DLD1 (cell line): ENCODE data around the gene FOSL1.
"Not testable (repeated sequence)": the region's sequence is repeated elsewhere in the genome, so short reads cannot be mapped to it uniquely, and the experiment has no call there.

ENCODE experiments used
- in situ Hi-C: cut with HindIII; loops from 2 replicates; pipeline ENCODE4 v1.10.0; 2017; ENCODE audit warnings: low sequenced_read_pairs

The FOSL1 gene

DNA sequence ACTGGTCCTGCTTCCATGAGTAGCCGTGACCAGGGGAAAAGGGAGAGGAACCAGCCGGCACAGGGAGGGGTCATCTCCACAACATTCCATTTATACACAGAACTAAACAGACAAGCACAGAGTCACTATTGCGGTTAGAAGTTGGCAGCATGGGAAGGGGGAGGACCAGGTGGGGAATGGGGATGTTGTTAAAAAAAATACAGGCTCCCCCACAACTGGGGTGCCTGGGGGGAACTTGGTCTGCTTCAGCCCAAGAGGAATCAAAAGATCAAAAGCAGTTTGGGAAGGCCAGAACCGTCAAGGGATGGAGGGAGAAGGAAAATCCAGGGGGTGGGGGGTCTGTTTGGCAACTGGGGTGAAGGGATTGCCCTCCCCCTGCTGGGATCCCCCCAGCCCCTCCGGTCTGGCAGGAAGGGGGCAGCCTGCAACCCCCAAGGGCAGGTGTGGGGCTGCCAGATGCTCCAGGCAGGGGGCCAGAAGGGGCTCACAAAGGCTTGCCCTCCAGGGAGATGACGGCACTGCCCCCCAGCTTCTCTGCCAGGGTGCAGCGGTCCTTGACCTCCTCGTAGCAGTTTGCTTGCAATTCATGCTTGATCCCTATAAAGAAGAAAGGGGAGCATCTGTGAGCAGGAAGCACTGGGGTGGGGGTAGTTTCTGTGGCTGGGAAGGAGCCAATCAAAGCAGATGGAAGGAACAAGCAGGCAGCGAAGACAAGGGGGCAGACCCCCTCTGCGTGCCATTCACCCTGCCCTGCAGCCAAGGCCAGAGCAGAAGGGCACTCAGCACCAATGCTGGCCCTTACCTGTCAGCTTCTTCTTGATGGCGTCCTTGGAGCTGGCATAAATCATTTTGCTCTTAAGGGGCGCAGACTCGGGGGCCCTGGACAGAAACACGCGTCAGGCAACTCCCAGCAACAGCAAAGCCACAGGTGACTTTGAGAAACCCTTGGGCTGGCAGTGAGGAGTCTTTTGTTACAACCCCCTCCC lies 45.0 kb downstream of the FOSL1 start:
- in situ Hi-C loops, result no loop called here

DNA sequence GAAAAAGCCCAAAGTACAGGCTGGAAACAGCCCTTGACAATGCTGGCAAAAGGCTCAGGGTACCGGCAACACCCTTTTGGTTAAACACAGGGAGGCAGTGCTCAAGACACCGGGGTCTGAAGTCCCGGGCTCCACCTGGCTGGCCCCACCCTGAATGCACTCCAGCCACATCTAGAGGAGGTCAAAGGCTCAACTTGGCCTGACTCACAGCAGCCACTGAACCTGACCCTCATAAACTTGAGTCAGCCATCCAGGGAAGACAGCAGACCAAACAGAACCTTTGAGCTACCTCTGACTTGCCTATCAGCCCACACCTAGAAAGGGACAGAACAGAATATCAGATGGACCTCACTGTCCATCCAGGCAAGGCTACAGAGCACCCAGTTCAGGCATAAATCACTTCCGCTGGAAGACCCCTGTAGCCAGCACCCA lies 46.0 kb downstream of the FOSL1 start:
- in situ Hi-C loops, result no loop called here

DNA sequence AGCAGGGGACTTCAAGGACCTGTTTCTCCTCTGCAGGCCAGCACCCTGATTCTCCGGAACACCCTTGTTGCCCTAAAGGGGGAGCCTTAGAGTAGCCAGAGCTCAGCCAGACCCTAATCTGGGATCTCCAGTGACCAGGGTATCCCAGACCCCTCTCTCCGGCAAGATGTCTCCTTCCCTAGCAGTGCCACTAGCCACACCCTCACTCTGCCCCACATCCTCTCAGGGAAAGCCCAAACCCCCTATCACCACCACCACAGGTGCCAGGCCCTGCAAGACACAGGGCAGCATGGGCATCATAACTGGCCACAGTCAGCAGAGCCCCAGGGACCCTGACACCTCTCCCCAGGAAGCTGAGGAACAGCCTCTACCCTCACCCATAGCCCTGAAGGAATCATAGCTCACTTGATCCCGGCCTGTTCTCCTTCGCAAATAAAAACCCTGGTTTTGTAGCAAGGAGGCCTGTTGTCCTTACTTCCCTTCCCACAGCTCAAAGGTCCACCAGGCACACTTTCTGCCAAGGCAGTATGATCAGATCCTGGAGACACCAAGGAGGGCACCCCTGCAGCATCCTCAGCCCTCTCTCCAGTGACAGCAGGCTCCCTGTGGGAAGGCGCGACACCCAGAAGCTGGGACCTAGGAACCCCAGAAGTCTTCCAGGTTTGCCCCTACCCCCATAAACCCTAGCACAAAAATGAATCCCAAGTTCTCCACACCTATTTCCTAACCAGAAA lies 46.8 kb downstream of the FOSL1 start:
- in situ Hi-C loops, result no loop called here

DNA sequence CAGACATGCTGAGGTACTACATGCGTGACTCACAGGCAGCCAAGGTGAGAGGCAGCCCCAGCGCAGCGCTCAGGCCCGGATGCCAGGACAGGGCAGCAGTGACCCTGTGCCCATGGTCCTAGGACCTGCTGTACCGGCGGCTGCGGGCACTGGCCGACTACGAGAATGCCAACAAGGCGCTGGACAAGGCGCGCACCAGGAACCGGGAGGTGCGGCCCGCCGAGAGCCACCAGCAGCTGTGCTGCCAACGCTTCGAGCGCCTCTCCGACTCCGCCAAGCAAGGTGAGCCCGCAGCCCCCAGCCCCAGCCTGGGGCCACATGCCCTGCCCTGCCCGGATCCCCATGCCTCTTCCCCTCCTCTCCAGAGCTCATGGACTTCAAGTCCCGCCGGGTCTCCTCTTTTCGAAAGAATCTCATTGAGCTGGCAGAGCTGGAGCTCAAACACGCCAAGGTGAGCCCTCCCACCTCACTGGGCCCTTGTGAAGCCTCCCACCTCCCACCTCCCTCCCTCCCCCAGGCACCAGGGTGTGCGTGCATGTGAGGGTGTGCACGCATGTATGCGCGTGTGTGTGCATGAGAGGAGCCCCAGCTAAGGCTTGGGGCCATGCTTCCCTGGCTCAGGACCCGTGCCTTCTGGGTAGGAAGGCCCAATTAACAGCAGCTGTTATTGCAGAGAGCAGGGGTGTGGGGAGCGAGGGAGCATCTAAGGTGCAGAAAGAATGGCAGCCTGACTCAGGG lies 47.5 kb downstream of the FOSL1 start:
- in situ Hi-C loops, result no loop called here

DNA sequence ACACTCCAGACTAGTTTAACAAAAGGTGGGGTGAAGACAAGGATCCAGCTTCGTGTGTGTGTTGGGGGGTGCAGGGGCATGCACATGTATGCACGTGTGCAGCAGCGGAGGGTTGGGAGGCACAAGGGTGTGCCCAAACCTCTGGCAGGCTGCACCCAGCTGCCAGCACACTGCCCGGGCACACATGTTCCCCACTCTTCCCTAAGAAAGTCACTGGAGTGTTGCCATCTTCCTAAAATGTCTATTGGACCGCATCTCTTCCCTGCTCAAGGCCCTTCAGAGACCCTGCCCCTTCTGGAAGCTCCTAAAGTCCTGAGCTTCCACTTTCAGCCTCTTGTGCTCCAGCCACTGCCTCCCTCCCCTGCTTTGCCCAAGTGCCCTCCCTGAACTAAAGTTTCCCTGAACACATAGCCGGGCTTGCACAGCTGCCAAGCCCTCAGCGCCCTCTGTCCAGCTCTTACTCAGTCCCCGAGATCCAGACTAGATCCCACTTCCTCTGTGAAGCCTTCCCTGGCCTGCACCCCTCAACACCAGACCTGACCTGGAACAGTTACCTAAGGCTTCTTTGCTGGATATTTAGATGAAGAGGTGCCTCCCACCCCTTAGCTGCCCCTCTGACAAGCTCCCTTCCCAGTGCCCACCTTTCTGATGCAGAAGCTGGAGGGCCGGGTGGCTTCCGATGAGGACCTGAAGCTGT lies 48.2 kb downstream of the FOSL1 start:
- in situ Hi-C loops, result no loop called here

DNA sequence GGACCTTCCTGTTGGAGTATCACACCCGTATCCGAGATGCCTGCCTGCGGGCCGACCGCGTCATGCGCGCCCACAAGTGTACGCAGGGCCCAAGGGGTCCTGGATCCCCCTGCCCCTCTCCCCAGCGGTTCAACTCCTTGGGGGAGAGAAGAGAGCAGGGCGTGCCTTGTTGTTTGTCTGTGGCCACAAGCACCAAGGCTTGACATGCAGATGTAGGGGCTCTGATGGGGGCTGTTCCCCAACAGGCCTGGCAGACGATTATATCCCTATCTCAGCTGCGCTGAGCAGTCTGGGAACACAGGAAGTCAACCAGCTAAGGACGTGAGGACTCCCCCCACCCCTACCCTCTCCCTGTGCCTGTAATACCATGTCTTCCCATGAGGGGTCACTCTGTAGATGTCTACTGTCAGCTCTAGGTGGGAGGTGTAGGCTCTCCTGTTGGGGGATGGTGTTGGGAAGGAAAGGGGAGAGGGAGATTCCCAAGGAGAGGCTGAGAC lies 49.1 kb downstream of the FOSL1 start:
- in situ Hi-C loops, result no loop called here

GRCh38 chr11:65850217-65851082 lies 49.7 kb downstream of the FOSL1 start:
- in situ Hi-C loops, result no loop called here

GRCh38 chr11:65849771-65850216 lies 50.4 kb downstream of the FOSL1 start:
- in situ Hi-C loops, result no loop called here

DNA sequence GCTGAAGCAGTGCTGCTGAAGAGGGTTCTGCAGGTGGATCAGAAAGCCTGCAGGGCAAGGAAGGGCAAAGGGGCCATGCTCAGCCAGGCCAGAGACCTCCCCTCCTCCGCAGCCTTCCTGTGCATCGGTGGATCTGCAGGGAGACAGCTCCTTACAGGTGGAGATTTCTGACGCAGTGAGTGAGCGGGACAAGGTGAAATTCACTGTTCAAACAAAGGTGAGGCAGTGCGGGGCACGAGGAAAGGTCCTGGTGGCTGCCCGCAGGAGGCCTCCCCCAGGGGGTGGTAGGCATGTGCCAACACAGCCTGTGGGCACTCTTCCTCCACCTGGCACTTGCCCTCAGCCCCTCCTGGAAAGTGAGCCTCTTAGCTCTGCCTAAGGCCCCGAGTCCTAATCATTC lies 50.8 kb downstream of the FOSL1 start:
- in situ Hi-C loops, result no loop called here

- in situ Hi-C loops, result not testable (repeated sequence)
These were observed 51.5 kb downstream of the FOSL1 start for GRCh38 chr11:65848693-65849092.

DNA sequence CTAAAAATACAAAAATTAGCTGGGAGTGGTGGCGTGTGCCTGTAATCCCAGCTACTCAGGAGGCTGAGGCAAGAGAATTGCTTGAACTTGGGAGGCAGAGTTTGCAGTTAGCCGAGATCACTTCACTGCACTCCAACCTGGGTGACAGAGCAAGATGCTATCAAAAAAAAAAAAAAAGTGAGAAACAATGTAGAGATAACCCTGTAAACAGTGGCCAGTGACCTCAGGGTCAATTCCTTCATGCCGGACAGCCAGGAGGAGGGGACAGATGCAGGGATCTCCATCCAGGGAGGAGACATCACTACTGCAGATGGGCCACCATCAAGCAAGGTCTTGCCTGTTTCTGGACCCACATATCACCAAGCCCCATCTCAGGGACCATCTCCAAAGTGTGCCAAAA lies 52.4 kb downstream of the FOSL1 start:
- in situ Hi-C loops, result no loop called here

DNA sequence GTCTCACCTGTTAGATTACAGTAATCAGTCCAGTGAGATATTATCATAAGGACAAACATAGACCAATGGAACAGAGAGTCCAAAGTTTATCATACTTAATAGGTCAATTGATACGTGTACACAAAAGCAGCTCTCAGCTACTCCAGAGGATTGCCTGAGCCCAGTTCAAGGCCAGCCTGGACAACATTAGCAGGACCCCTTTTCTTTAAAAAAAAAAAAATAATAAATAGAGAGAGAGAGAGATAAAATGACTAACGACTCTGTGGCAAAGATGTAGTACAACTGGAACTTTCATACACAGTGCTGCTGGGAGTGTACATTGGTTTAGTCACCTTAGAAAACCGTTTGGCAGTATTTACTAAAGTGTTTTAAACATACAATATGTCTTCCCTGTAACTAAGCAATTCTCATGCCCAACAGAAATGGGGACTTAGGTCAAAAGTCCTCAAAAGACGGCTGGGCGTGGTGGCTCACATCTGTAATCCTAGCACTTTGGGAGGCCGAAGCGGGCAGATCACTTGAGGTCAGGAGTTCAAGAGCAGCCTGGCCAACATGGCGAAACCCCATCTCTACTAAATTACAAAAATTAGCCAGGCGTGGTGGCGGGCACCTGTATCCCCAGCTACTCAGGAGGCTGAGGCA lies 55.8 kb downstream of the FOSL1 start:
- in situ Hi-C loops, result no loop called here

- in situ Hi-C loops, result no loop called here
These were observed 56.4 kb downstream of the FOSL1 start for GRCh38 chr11:65843811-65844210.

DNA sequence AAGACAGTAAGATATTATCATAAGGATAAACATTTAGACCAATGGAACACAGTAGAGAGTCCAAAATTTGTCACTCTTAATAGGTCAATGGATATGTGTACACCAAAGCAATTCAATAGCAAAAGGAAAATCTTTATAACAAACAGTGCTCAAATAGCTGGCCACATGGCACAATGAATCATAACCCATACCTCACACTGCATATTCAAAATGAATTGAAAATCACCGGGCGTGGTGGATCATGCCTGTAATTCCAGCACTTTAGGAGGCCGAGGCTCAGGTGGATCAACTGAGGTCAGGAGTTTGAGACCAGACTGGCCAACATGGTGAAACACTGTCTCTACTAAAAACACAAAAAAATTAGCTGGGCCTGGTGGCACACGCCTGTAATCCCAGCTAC lies 58.0 kb downstream of the FOSL1 start:
- in situ Hi-C loops, result no loop called here
